HG03571 (cell line): ENCODE measurements around the gene FOXJ2.
A peak's percentile ranks its signal among the peaks of the same experiment; 100 is the strongest.
"Not testable (repeated sequence)": the region's sequence is repeated elsewhere in the genome, so short reads cannot be mapped to it uniquely, and the experiment has no call there.

Source experiments
- ATAC-seq: cut with Tn5 transposase; IDR thresholded peaks from one replicate; pipeline ENCODE4 v1.9.1; 2021; ENCODE audit not compliant: unreplicated experiment

Gene FOXJ2

DNA sequence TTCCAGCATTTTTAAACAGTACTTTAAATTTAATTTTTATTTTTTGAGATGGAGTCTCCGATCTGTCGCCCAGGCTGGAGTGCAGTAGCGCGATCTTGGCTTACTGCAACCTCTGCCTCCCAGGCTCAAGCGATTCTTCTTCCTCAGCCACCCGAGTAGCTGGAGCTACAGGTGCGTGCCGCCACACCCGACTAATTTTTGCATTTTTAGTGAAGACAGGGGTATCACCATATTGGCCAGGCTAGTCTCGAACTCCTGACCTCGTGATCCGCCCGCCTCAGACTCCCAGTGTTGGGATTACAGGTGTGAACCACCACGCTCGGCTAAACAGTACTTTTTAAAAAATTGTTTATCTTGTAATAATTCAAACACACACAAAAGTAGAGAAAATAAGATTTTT lies 4.2 kb upstream of the FOXJ2 start:
- no peak for ATAC-seq

DNA sequence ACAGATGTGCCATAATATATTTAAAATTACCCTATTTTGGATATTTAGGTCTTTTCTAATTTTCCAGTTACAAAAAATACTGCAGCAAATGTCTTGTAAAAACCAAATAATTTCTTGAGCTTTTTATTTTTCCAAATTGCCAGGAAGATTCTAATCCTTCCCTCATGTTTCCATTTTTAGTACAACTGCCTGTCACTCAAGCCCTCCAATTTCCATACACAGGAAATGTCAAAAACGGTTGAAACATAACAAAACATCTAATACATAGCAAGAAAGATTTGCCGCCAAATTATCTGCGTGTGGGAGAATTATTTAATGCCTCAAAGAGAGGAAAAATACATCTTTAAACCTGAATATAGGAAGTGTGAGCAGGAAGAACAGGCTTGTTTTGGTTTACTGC lies 2.3 kb upstream of the FOXJ2 start:
- ATAC-seq, result no peak

DNA sequence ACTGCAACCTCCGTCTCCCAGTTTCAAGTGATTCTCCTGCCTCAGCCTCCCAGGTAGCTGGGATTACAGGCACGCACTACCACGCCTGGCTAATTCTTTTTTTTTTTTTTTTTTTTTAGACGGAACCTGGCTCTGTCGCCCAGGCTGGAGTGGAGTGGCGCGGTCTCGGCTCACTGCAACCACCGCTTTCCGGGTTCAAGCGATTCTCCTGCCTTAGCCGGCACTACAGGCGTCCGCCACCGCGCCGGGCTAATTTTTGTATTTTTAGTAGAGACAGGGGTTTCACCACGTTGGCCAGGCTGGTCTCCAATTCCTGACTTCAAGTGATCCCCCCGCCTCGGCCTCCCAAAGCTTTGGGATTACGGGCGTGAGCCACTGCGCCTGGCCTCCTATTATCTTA lies 1.5 kb upstream of the FOXJ2 start:
- ATAC-seq, result not testable (repeated sequence)

DNA sequence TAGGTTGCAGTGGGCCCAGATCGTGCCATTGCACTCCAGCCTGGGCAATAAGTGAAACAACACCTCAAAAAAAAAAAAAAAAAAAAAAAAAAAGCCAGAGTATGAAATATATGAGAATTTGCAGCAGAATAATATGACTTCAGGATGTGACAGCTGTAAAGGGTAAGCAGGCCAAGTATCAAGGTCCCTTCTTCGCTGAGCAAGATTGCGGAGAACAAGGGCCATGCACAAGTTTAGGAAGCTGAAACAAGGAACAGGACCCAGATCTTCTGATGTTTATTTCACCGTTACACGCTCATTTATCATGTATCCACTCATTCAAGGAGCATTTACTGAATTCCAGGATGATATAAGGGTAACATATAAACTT lies 659 bp upstream of the FOXJ2 start:
- no peak for ATAC-seq

DNA sequence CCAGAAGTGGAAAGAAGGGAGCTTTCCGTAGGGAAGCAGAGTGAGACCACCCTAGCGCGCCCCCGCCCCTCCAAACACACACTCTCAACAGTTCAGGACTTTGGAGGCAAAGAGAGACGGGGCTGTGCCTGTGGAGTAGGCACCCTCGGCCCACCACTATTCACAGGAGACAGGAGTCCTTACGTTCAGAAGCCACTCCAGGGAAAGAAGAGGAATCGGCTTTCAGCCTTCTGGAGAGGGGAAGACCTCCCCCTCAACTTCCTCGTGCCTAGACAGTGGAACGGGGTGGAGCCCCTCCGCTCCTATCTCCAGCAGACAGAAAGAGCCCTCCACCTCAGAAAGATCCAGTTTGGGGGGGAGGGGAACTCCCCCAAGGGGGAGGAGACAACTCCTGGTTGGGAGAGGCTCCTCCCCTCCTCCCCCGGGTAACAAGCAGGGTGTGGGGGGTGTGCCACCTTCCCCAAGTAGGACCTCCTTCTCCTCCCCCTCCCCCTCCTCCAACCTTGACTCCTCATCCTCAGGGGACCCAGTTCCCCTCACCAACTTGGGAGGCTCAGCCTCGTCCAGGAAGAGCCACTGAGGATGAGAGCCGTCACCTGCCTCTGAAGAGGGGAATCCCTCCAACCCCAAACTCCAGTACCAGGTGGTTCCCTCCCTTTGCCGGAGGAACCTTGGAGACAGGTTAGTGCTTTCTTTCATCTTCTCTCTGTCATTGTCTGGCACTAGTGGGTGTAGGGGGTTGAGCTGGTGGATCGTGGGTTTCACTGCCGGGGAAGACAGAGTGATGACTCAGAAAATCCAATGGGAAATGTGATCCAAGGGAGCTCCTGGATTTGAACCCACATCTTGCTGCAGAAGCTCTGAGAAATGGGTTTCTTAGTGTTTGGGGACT lies 883 bp downstream of the FOXJ2 start:
- ATAC-seq, result peak; percentile 10

DNA sequence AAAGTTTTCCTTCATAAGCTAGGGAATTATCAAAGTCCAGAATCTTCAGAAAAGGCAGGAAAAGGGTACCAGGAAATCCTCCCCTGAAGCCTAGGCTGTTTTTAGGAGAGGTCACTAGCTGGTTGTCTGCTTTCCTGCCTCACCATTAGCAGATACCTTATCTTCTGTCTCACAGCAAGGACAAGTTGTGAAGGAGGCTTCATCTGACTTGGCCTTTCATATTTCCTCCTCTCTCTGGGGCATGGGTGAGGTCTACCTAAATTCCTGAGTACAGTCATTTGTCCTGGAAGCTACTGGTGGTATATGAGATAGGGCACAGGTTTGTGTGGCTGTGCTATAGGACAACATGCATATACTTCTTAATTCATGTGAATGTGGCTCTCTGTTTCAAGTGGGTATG lies 2.3 kb downstream of the FOXJ2 start:
- no peak for ATAC-seq

DNA sequence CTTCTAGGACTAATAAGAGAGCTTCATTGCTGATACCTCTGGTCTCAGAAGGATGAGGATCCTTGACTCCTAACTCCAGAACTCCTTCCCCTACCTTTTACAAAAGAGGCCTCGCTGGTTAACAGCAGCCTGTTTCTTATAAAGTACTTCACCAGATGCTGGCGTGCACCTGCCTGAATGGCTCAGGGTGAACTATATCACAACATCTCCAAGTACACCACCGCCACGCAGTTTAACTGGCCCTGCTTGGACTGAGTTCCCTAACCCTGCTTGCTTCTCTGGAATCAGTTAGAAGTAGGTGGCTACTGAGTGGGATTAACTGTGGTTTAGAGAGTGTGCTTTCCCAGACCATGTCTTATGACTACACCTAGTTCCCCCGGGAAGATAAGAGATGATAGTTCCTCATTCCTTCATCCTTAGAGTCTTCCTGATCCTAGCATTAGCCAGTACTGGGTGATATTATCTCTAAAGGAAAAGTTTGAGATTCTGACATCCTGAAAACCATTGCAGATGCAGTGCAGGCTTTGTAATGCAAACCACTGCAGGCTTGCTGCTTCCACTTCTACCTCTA lies 3.0 kb downstream of the FOXJ2 start:
- no peak for ATAC-seq

DNA sequence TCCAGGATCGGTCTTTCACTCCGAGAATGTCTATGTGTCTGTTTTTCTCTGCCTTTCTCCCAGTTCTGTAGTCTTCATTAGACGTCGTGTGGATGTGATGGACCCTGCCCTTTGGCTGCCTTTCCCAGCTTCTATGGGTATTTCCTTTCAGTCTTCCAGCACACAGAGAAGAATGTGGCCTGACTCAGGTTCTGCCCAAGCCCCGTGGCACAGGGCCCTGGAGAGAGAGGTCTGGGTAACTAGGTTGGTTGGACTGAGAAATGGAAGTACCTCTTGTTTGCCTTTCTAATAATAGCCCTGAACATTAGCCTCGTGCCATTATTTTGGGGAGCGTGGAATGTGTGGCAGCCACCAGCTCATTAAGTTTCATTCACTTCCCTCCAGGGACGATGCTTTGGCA lies 3.8 kb downstream of the FOXJ2 start:
- ATAC-seq, result no peak

DNA sequence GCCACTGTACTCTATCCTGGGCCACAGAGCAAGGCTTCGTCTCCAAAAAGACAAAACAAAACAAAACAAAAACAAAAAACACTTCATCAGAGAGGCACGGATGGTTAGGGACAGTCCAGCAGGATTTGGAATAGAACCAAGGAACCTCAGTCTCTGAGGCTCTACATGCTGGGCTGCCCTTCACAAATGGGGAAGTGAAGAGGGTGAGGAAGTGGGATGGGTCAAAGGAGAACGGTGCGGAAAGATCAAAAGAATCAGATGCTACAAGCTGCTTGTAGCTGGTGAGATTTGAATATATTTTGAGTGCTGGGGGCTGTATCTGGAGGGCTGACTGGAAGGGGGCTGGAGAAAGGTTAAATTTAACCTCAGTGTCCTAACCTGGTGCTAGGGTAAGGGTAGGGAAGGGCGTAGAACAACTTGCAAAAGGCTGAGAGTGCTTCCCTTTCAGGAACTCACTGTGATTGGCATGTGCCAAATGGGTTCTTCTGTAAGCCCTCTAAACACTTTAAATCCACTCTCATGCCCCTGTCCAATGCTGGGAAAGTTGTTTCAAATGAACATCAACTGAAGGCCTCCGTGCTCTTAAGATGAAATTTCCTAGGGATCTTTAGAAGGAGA lies 4.6 kb downstream of the FOXJ2 start:
- ATAC-seq, result no peak

DNA sequence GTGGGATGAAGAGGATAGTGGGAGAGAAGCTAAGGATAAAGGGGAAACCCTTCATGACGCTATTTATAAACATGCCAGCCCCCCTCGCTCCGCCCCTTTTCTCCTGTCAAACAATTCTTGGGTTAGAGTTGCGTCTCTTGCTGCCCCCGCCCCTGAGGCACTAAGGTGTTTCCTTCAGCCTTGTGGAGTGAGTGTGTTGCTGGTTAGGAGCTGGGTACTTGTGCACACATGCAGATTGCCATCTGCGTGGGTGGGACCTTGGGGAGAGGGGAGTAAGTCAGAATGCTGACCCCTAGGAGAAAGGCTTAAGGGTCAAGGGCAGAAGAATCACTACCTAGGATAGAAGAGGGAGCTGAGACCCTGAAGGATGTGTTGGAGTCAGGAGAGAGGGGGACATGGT lies 5.4 kb downstream of the FOXJ2 start:
- ATAC-seq, result no peak

DNA sequence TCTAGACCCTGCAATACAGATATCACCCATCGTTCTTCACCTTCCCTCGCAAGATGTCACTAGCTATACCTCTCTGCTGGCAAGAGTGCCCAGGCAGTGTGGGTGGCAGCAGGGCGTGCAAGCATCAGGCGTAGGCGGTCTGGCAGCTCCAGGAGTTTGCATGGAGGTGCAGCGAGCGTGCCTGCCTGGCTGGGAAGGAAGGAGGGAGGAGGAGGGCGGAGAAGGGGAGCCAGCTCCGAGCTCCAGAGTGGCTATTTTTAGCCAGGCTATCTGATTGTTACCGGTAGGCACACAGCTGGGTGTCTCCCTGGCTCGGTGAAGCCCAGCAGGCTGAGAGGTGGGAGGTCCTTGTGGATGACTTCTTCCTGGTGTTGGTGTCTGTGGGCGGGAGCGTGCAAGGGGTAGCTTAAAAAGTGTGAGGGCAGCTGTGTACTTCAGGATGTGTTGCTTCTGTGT lies 6.2 kb downstream of the FOXJ2 start:
- no peak for ATAC-seq

DNA sequence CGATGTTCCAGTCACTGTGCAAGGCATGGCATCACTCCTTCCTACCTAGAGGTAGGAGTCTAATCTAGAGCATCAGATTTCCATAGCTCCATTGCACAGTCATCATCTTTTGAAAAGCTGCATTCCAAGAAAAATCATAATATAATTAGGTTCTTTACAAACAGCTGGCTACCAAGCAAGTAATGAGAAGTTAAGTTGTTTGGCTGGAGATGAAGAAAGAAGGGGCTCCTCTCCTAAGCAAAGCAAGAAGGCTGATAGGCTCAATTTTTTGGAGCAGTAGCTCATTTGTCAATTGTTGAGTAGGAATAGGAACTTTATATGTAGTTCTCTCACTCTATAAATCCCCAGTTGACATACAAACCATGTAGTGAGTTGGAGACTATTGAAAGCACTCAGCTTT lies 8.3 kb downstream of the FOXJ2 start:
- no peak for ATAC-seq

DNA sequence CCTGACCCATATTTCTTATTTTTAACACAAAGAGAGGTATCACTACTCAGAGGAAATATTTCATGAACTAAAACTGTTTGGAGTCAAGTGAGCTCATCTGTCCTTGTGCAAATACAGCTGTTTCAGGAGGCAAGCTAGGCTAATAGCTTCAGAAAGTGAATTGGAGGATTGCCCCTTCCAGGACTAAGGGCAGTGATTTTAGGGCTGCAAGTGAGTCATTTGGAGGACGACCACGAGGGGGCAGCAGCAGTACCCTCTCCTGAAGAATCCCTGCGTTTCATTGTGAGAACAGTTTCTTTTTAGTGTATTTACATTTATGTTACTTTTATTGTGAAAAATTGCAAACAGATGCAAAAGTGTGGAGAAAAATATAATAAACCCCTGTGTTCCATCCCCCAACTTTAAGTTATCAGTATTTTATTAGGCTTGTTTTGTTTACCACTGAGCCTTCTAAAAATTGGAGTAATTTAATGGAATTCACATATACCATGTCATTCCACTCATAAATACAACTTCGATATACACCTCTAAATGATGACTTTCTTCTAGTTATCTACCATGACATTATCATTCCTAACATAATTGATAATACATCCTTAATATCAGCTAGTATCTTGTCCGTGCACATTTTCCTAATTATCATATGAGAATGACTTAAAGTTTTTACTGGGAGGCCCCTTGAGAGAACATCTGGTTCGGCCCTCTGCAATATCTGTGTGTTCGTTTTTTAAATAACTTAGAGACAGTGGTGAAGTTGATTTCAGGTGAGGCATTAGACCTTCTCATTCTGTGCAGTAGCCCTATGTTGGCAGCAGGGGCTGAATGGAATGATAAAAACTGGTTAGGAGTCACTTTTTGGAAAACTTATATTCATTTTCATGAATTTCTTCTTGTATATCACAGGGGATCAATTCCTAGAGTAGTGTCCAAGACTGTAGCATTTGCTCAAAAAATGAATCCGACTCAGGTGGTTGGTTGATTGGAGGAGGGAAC lies 13.7 kb downstream of the FOXJ2 start:
- ATAC-seq, result no peak

DNA sequence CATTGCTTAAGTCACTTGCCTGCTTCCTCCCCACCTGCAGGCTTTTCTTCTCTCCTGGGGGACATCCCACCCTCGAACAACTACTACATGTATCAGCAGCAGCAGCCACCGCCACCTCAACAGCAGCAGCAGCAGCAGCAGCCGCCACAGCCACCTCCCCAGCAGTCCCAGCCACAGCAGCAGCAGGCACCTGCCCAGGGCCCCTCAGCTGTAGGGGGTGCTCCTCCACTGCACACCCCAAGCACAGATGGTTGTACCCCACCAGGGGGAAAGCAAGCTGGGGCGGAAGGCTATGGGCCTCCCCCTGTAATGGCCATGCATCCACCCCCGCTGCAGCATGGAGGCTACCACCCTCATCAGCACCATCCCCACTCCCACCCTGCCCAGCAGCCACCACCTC lies 15.3 kb downstream of the FOXJ2 start:
- ATAC-seq, result no peak

DNA sequence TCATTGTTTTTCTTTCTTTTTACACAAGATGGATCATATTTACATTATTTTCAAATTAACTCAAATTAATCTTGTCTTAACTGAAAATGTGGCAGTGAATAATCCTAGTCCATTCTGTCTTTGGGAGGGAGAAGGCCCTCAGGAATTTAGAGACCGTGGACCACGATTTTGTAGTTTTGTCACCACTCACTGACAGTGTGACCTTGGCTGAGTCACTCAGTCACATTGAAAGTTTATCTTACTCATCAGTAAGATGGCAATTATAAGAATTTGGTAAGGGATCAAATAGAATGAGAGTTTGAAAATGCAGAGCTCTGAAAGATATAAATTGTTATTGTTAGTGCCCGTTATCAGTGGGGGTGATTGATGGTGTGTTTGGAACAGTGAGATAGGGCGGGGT lies 16.4 kb downstream of the FOXJ2 start:
- ATAC-seq, result no peak

DNA sequence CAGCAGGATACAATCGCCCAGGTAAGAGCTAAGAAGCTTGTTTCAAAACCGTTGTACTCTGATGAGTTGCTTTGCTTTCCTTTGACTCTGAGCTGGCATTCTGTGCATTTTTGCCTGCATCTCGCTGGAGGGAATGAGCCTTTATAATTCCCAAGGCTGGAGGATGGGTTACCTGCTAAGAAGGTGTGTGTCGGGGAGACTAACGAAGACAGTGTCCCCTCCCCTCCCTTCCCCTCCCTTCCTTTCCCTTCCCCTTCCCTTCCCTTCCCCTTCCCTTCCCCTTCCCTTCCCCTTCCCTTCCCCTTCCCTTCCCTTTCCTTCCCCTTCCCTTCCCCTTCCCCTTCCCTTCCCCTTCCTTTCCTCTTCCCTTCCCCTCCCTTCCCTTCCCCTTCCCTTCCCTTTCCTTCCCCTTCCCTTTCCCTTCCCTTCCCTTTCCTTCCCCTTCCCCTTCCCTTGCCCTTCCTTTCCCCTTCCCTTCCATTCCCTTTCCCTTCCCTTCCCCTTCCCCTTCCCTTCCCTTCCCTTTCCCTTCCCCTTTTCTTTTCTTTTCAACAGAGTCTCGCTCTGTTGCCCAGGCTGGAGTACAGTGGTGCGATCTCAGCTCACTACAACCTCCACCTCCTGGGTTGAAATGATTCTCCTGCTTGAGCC lies 18.2 kb downstream of the FOXJ2 start:
- ATAC-seq, result no peak

DNA sequence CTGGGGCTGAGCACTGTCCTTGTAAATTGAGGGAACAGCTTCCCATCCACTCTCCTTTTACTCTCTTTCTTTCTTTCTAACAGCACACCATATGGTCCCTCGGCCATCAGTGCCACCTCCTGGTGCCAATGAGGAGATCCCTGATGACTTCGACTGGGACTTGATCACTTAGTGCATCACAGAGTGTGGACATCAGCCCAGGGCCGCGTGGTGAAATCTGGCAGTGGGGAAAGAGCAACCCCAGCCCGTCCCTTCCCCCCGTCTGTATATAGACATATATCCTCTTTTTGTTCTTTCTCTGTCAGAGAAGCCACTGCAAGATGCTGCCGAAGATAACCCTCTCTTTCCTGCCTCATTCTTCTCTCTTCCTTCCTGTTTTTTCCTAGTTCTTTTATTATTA lies 20.2 kb downstream of the FOXJ2 start:
- ATAC-seq, result no peak

DNA sequence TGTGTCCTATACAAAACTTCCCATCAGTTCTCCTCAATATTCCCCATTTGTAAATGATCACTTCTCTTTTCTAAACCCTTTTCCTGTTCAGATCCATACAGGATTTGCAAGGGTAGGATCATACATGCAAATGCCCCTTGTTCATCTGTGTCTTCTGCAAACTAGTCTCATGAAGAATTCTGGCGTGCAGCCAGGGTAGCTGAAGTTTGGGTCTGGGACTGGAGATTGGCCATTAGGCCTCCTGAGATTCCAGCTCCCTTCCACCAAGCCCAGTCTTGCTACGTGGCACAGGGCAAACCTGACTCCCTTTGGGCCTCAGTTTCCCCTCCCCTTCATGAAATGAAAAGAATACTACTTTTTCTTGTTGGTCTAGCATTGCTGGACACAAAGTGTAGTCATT lies 22.3 kb downstream of the FOXJ2 start:
- ATAC-seq, result no peak

DNA sequence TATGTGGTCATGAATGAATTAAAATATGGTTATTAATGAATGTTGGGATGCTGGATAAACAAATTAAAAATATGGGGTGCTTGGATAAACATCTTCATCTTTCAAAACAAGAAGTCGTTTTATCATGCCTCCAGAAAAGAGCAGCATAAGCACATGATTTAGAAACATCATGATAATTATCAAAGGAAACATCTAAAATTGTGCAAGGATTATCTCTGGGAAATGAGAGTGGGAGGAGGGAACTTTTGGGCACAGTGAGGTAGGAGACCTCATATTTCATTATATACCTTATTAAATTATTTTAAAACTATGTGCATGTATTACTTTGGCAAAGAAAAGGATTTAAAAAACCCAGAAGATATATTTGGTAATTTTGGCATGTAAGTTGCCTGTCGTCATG lies 24.8 kb downstream of the FOXJ2 start:
- no peak for ATAC-seq

DNA sequence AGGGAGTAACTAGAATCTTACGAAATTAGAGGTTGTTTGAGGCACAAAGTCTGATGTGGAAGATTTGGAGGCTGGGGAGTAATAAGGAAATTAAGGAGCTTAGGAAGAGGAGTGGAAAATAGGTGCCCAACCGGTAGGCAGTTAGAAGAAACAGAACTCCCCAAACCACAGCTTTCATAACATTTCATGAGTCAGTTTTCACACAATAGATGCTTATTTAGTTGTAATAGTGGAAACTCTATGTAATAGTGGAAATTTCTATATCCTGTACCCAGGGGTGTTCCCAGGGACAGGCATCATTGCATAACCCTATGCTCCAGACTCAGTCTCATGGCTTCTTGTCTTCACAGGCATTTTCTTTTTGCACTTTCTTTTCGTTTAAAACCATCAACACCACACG lies 25.3 kb downstream of the FOXJ2 start:
- ATAC-seq, result no peak

DNA sequence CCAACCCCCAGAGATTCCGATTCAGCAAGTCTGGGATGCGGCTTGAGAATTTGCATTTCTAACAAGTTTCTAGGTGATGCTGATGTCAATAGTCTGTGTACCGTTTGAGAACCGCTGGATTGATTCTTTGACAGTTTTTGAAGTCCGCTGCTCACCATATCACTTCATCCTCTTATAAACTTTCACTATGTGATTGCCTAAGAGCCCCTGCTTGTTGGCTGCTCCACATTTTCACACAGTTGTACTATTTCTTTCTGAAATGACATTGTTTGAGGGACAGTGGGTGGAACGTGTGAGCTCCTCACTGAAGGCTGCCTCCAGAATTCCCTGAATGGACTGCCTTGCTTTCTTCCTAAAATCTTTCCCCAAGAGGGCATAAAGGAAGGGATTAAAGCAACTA lies 26.0 kb downstream of the FOXJ2 start:
- no peak for ATAC-seq
